Heart left ventricle (tissue), 16 donors: Measurements from ENCODE around the gene CNTN4. TPM values are rescaled to one million over a fixed set of nuclear protein-coding genes. Genes with fewer than 3 reads are reported as not detected.

ENCODE experiments used
- ATAC-seq, 4 donors: fragments of 200-7000 bp; cut with Tn5 transposase; one replicate each; pipeline ENCODE4 v1.9.1; 2020 to 2022; ENCODE audit warnings: moderate library complexity in 4 of 4, mild to moderate bottlenecking in 3 of 4, moderate number of reproducible peaks in 1 of 4
- DNase-seq, 5 donors: peaks; one replicate each; pipeline ENCODE4 v3.0.0-alpha.2; 2020
- H3K27ac ChIP-seq, 12 donors: fragments of 200-600 bp; sonication (generic) in 4 of 12; one replicate each; pipeline versions ENCODE4 v1.5.0 to v1.8.0; 2016 to 2022; ENCODE audit warnings: mild to moderate bottlenecking in 2 of 12
- H3K27me3 ChIP-seq, 9 donors: fragments of 200-600 bp; sonication (generic) in 2 of 9; one replicate each; pipeline versions ENCODE4 v1.5.1 to v1.8.0; 2016 to 2022; ENCODE audit warnings: mild to moderate bottlenecking in 3 of 9
- H3K36me3 ChIP-seq, 9 donors: fragments of 200-600 bp; sonication (generic) in 2 of 9; one replicate each; pipeline versions ENCODE4 v1.5.0 to v1.8.0; 2018 to 2022; ENCODE audit warnings: mild to moderate bottlenecking in 2 of 9
- H3K4me1 ChIP-seq, 12 donors: fragments of 200-600 bp; sonication (generic) in 4 of 12; one replicate each; pipeline versions ENCODE4 v1.5.0 to v1.8.0; 2016 to 2022; ENCODE audit warnings: mild to moderate bottlenecking in 3 of 12
- H3K4me3 ChIP-seq, 12 donors: fragments of 200-600 bp; sonication (generic) in 4 of 12; one replicate each; pipeline versions ENCODE4 v1.5.0 to v1.8.0; 2017 to 2022; ENCODE audit warnings: mild to moderate bottlenecking in 9 of 12, moderate library complexity in 4 of 12
- H3K9me3 ChIP-seq, 12 donors: fragments of 200-600 bp; sonication (generic) in 4 of 12; one replicate each; pipeline versions ENCODE4 v1.5.0 to v1.8.0; 2016 to 2022; ENCODE audit warnings: mild to moderate bottlenecking in 1 of 12
- POLR2A ChIP-seq, 2 donors: fragments of 450-650 bp; IDR thresholded peaks; one replicate each; pipeline ENCODE4 v1.6.1; 2017; ENCODE audit warnings: antibody characterized with exemption in 2 of 2, mild to moderate bottlenecking in 2 of 2, moderate library complexity in 2 of 2
- WGBS, 4 donors: extraction: QIAGEN DNeasy Blood & Tissue Kit in 2 of 4; methylation state at CpG; one replicate each; pipeline versions ENCODE4 v1.1.5 to v1.1.7; 2013 to 2018; 5-methylcytosine and 5-hydroxymethylcytosine counted together
- intact Hi-C, 10 donors: fragments of 100-400 bp; cut with DNase I; formaldehyde crosslinking; loops; one replicate each; pipeline versions ENCODE4 v1.11.1 to v1.14.2; 2022
- polyA plus RNA-seq, 2 donors: library from polyadenylated mRNA; stranded (reverse); fragments of 200-250 nt; gene quantifications; one replicate each; pipeline ENCODE4 v1.2.3, GENCODE V29; 2013
- total RNA-seq, 9 donors: library from RNA; depleted of rRNA in 2 of 9; stranded (reverse); fragments of >200 nt in 2 of 9; fragmentation: NEBNext Ultra II Directional in 3 of 9; extraction: Animal tissue kit (Norgen Biotek cat#: 25700) in 3 of 9; gene quantifications; one replicate each; pipeline versions ENCODE4 v1.1.0 to v1.2.4, GENCODE V29; 2016 to 2023
- TF ChIP-seq, protein P1 (sequence below), 12 donors: fragments of 200-600 bp; sonication (generic) in 4 of 12; IDR thresholded peaks; one replicate each; pipeline versions ENCODE4 v1.5.0 to v1.8.0; 2018 to 2022; ENCODE audit warnings: antibody characterized with exemption in 12 of 12, mild to moderate bottlenecking in 5 of 12
- donor health status: ischemic (EF 13 %, LVEDD 7.1; RV severe dilation, severe dysfunction).
- donor health status: healthy with polysubstance abuse.
- donor health status: DM: no; HTN: yes; CAD: no.
- donor health status: DM: no; HTN: no; CAD: no.
- donor health status: ischemic (EF 25% LVEDD 6.9; RV normal size, moderate dysfunction).
- donor health status: ischemic (EF 25% LVEDD 5.7; RV mildly dilated, moderate dysfunction).
- donor health status: healthy.
- donor health status: DM: yes; HTN: yes; CAD: no.
- donor health status: ischemic (EF 35%, LVEDD 5.7; RV mildly dilated, moderate dysfunction).
- donor health status: nonischemic (EF 11% LVEDD 7.7; RV severe dilation, severe dysfunction).
- donor health status: DM: yes; HTN: yes; CAD: no.
- donor health status: PGD.
- donor health status: ischemic (EF 29% LVEDD 5.4; RV normal size, mild dysfunction).
- donor health status: nonischemic (EF 23%, LVEDD 6.1; RV moderate dilation, normal function).

Gene CNTN4
- total and polyA plus RNA-seq, 11 donors, result 0.30 to 6.7 (median 1.2) TPM

DNA sequence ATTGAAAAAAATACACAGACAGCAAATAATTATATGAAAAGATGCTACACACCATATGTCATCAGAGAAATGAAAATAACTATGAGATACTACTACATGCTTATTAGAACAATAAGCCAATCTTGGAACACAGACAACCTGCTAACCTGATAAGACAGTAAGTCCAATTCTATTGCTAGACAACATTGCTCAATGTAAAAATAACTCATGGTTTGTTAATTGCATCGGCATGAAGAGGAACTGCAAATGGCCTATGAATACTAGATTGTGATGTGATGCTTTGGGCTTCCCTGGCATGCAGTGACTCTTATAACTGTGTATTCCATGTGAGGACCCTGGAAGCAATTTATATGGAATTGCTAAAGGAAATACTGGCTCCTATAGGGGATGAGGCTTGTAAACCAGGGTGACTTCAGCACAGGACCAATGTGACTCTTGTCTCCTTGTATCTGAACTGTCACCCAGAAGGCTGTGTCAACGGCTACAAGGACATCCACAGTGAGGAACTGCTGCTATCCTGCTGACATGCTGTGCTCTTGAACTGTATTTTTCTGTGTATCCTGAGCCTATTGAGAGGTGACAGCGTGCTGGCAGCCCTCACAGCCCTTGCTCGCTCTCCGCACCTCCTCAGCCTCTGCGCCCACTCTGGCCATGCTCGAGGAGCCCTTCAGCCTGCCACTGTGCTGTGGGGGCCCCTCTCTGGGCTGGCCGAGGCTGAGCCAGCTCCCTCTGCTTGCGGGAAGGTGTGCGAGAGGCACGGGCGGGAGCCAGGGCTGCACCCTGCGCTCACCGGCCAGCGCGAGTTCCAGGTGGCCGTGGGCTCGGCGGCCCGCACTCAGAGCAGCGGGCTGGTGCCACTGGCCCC, 385.7 kb downstream of the CNTN4 start:
- intact Hi-C loops, result no loop called here
- ATAC-seq, result peak; percentile 75 to 91 (median 80)
- no peaks in the 10 kb centered on the region for H3K27me3 ChIP-seq
- H3K36me3 ChIP-seq, result no peaks in the 10 kb centered on the region
- H3K9me3 ChIP-seq, result peaks cover 0 to 5% (median 0%) of the 10 kb centered on the region in 12 donors
- no peaks in the 10 kb centered on the region for H3K4me1 ChIP-seq
- no peak overlapping the region for H3K4me3 ChIP-seq
- TF ChIP-seq POLR2A (IDR thresholded peaks at IDR 0.05), result no peak
- TF ChIP-seq, protein P1, sequence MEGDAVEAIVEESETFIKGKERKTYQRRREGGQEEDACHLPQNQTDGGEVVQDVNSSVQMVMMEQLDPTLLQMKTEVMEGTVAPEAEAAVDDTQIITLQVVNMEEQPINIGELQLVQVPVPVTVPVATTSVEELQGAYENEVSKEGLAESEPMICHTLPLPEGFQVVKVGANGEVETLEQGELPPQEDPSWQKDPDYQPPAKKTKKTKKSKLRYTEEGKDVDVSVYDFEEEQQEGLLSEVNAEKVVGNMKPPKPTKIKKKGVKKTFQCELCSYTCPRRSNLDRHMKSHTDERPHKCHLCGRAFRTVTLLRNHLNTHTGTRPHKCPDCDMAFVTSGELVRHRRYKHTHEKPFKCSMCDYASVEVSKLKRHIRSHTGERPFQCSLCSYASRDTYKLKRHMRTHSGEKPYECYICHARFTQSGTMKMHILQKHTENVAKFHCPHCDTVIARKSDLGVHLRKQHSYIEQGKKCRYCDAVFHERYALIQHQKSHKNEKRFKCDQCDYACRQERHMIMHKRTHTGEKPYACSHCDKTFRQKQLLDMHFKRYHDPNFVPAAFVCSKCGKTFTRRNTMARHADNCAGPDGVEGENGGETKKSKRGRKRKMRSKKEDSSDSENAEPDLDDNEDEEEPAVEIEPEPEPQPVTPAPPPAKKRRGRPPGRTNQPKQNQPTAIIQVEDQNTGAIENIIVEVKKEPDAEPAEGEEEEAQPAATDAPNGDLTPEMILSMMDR (IDR thresholded peaks at IDR 0.05), result no peak
- 74 to 87% (median 86%) methylated on average over 2 to 21 of the region's 21 CpGs for WGBS, 4 donors
- DNase-seq, result peak in 1 of 5 donors; percentile 6
- peak overlapping the region in 8 of 12 donors; percentile 11 to 79 (median 56) for H3K27ac ChIP-seq

DNA sequence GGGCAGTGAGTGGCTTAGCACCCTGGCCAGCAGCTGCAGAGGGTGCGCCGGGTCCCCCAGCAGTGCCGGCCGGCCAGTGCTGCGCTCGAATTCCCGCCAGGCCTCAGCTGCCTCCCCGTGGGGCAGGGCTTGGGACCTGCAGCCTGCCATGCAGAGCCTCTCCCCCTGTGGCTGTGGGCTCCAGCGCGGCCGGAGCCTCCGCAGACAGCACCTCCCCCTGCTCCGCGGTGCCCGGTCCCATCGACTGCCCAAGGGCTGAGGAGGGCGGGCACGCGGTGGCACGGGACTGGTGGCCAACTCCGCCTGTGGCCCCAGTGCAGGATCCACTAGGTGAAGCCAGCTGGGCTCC, 386.3 kb downstream of the CNTN4 start:
- Histone ChIP-seq H3K36me3 (no peaks in the 10 kb centered on the region), H3K4me3 (no peak overlapping the region), H3K27ac (peak overlapping the region in 5 of 12 donors; percentile 46 to 79 (median 74)), H3K9me3 (peaks cover 0 to 5% (median 0%) of the 10 kb centered on the region in 12 donors), H3K27me3 (no peaks in the 10 kb centered on the region), H3K4me1 (no peaks in the 10 kb centered on the region)
- no peak for TF ChIP-seq POLR2A (IDR thresholded peaks at IDR 0.05)
- TF ChIP-seq, protein P1 (IDR thresholded peaks at IDR 0.05), result no peak
- ATAC-seq (peak in 1 of 4 donors; percentile 42), DNase-seq (no peak)
- intact Hi-C loops, result no loop called here
- WGBS, 4 donors, result 93 to 97% (median 96%) methylated on average over 3 to 21 of the region's 21 CpGs

DNA sequence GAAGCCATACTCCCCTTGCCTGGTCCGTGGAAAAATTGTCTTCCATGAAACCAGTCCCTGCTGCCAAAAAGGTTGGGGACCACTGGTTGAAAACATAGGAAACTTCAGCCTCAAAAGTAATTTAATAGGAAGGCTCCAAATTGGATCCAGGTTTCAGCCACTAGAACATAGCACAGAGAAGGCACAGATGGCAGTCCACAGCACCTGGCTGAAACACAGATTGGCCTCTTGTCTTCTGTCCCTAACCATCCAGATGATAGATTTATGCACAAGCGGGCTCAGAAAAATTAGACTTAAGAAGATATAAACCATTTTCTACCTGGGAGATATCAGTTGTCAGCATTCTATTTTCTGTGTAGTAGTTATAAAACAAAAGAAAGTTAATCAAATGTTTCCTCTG, 397.1 kb downstream of the CNTN4 start:
- intact Hi-C loops, result no loop called here
- Histone ChIP-seq H3K4me1 (no peaks in the 10 kb centered on the region), H3K27me3 (no peaks in the 10 kb centered on the region), H3K9me3 (no peaks in the 10 kb centered on the region), H3K27ac (no peak overlapping the region), H3K36me3 (no peaks in the 10 kb centered on the region), H3K4me3 (no peak overlapping the region)
- WGBS, 4 donors, result 77 to 88% (median 82%) methylated on average over 2 of the region's 2 CpGs
- DNase-seq (no peak), ATAC-seq (no peak)
- TF ChIP-seq, protein P1 (IDR thresholded peaks at IDR 0.05), result no peak
- no peak for TF ChIP-seq POLR2A (IDR thresholded peaks at IDR 0.05)

DNA sequence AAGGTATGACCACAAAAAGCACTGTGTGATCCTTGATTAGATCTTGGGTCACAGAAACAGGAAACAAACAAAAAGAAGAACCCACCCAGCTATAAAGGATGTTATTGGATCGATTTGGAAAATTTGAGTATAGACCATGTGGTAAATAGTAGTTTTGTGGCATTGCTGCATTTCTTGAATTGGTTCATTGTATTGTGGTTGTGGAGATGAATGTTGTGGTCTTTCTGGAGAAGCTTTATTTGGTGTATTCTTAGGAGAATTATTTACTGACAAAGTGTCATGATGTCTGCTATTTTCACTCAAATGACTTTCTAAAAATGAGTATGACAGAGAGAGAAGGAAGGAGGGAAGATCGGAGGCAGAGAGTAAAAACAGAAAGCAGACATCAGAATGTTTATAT, 406.2 kb downstream of the CNTN4 start:
- H3K36me3 ChIP-seq, result no peaks in the 10 kb centered on the region
- 56 to 68% (median 61%) methylated on average over 2 of the region's 2 CpGs for WGBS, 4 donors
- no peaks in the 10 kb centered on the region for H3K9me3 ChIP-seq
- no peaks in the 10 kb centered on the region for H3K4me1 ChIP-seq
- no peak for ATAC-seq
- no peak for TF ChIP-seq POLR2A (IDR thresholded peaks at IDR 0.05)
- TF ChIP-seq, protein P1 (IDR thresholded peaks at IDR 0.05), result no peak
- H3K27me3 ChIP-seq, result no peaks in the 10 kb centered on the region
- intact Hi-C loops, result no loop called here
- no peak for DNase-seq
- H3K27ac ChIP-seq, result no peak overlapping the region
- H3K4me3 ChIP-seq, result no peak overlapping the region
